ENCODE measurements around the gene SCN5A.

The SCN5A gene

GRCh38 chr3:38623539-38623938 is 25.9 kb downstream of the SCN5A start:
- no peak for DNase-seq (ENCODE audit: low spot score)

GRCh38 chr3:38622336-38622735 is 27.2 kb downstream of the SCN5A start:
- no peak for DNase-seq (ENCODE audit: low spot score)

- DNase-seq (ENCODE audit: low spot score), result no peak
These were observed 29.3 kb downstream of the SCN5A start for GRCh38 chr3:38620236-38620635.

- no peak for DNase-seq (ENCODE audit: low spot score)
These were observed 31.1 kb downstream of the SCN5A start for GRCh38 chr3:38618343-38618742.

GRCh38 chr3:38617586-38617985 is 31.9 kb downstream of the SCN5A start:
- no peak for DNase-seq (ENCODE audit: low spot score)

- no peak for DNase-seq (ENCODE audit: low spot score)
These were observed 32.4 kb downstream of the SCN5A start for GRCh38 chr3:38617137-38617536.

GRCh38 chr3:38616658-38617057 is 32.8 kb downstream of the SCN5A start:
- DNase-seq (ENCODE audit: low spot score), result no peak

GRCh38 chr3:38616111-38616510 is 33.4 kb downstream of the SCN5A start:
- no peak for DNase-seq (ENCODE audit: low spot score)

- no peak for DNase-seq (ENCODE audit: low spot score)
These were observed 34.7 kb downstream of the SCN5A start for GRCh38 chr3:38614651-38615352.

GRCh38 chr3:38614091-38614490 is 35.4 kb downstream of the SCN5A start:
- DNase-seq (ENCODE audit: low spot score), result no peak

- DNase-seq (ENCODE audit: low spot score), result no peak
These were observed 36.1 kb downstream of the SCN5A start for GRCh38 chr3:38613426-38613825.

- DNase-seq (ENCODE audit: low spot score), result no peak
These were observed 37.6 kb downstream of the SCN5A start for GRCh38 chr3:38611866-38612265.

- DNase-seq (ENCODE audit: low spot score), result no peak
These were observed 38.6 kb downstream of the SCN5A start for GRCh38 chr3:38610934-38611333.

GRCh38 chr3:38610436-38610835 is 39.1 kb downstream of the SCN5A start:
- DNase-seq (ENCODE audit: low spot score), result no peak

GRCh38 chr3:38609386-38610111 is 39.9 kb downstream of the SCN5A start:
- DNase-seq (ENCODE audit: low spot score), result no peak

GRCh38 chr3:38608961-38609360 is 40.5 kb downstream of the SCN5A start:
- no peak for DNase-seq (ENCODE audit: low spot score)

GRCh38 chr3:38608086-38608775 is 41.3 kb downstream of the SCN5A start:
- no peak for DNase-seq (ENCODE audit: low spot score)

- no peak for DNase-seq (ENCODE audit: low spot score)
These were observed 42.9 kb downstream of the SCN5A start for GRCh38 chr3:38606561-38606960.

GRCh38 chr3:38605981-38606380 is 43.5 kb downstream of the SCN5A start:
- no peak for DNase-seq (ENCODE audit: low spot score)

GRCh38 chr3:38604246-38604645 is 45.2 kb downstream of the SCN5A start:
- no peak for DNase-seq (ENCODE audit: low spot score)

- DNase-seq (ENCODE audit: low spot score), result no peak
These were observed 45.8 kb downstream of the SCN5A start for GRCh38 chr3:38603731-38604131.

GRCh38 chr3:38602576-38603250 is 46.8 kb downstream of the SCN5A start:
- DNase-seq (ENCODE audit: low spot score), result no peak
